Psoas muscle (tissue), 8 donors: Measurements from ENCODE around the gene SPRR2B. TPM values are rescaled to one million over a fixed set of nuclear protein-coding genes. Genes with fewer than 3 reads are reported as not detected.
"Not testable (repeated sequence)": the region's sequence is repeated elsewhere in the genome, so short reads cannot be mapped to it uniquely, and the experiment has no call there.

Source experiments
- ATAC-seq, 4 donors: fragments of 200-7000 bp; cut with Tn5 transposase; one replicate each; pipeline ENCODE4 v1.9.1; 2020; ENCODE audit warnings: moderate library complexity in 3 of 4, mild to moderate bottlenecking in 2 of 4
- DNase-seq, 2 donors: peaks; one replicate each; pipeline ENCODE4 v3.0.0-alpha.2; 2020
- H3K27ac ChIP-seq: fragments of 200-600 bp; one replicate; pipeline ENCODE4 v1.8.0; 2022
- H3K27me3 ChIP-seq, 3 donors: fragments of 200-600 bp in 1 of 3; one replicate each; pipeline versions ENCODE4 v1.6.1 to v1.8.0; 2013 to 2022; ENCODE audit warnings: low read length in 2 of 3, mild to moderate bottlenecking in 2 of 3, moderate library complexity in 1 of 3; ENCODE audit not compliant: insufficient read depth in 3 of 3
- H3K36me3 ChIP-seq, 2 donors: fragments of 200-600 bp in 1 of 2; one replicate each; pipeline versions ENCODE4 v1.6.1 to v1.8.0; 2013 to 2022; ENCODE audit warnings: low read depth in 1 of 2, mild to moderate bottlenecking in 1 of 2, moderate library complexity in 1 of 2; ENCODE audit not compliant: insufficient read depth in 1 of 2
- H3K4me1 ChIP-seq: fragments of 200-600 bp; one replicate; pipeline ENCODE4 v1.8.0; 2022
- H3K4me3 ChIP-seq: fragments of 200-600 bp; one replicate; pipeline ENCODE4 v1.8.0; 2022; ENCODE audit warnings: mild to moderate bottlenecking
- H3K9me3 ChIP-seq: fragments of 200-600 bp; one replicate; pipeline ENCODE4 v1.8.0; 2022
- CTCF ChIP-seq: fragments of 200-600 bp; IDR thresholded peaks from one replicate; pipeline ENCODE4 v1.8.0; 2022; ENCODE audit warnings: antibody characterized with exemption
- WGBS, 3 donors: extraction: QIAGEN DNeasy Blood & Tissue Kit; methylation state at CpG; one replicate each; pipeline versions ENCODE4 v1.1.6 to v1.1.7; 2013; 5-methylcytosine and 5-hydroxymethylcytosine counted together
- intact Hi-C, 2 donors: fragments of 100-400 bp; cut with DNase I; formaldehyde crosslinking; loops; one replicate each; pipeline versions ENCODE4 v1.11.0 to v1.14.2; 2022
- polyA plus RNA-seq, 3 donors: library from polyadenylated mRNA; stranded (reverse); fragments of 200-250 nt; gene quantifications; one replicate each; pipeline ENCODE4 v1.2.3, GENCODE V29; 2013
- total RNA-seq, 4 donors: library from RNA; stranded (reverse); fragmentation: NEBNext Ultra II Directional in 2 of 4; extraction: Animal tissue kit (Norgen Biotek cat#: 25700) in 2 of 4; gene quantifications; one replicate each; pipeline versions ENCODE4 v1.2.1 to v1.2.4, GENCODE V29; 2021 to 2023
- donor health status: healthy with polysubstance abuse.
- donor health status: DM: no; HTN: no; CAD: no; lungs with moderate emphysema.
- donor health status: Bipolar disorder and iron deficiency.
- donor health status: healthy.
- donor health status: DM: yes; HTN: yes; CAD: no.
- donor health status: DM: no; HTN: no; CAD: no.
- donor health status: DM: no; HTN: no; CAD: no.
- donor health status: DM: yes; HTN: yes; CAD: no.

SPRR2B gene
- total and polyA plus RNA-seq, 7 donors = not detected

DNA sequence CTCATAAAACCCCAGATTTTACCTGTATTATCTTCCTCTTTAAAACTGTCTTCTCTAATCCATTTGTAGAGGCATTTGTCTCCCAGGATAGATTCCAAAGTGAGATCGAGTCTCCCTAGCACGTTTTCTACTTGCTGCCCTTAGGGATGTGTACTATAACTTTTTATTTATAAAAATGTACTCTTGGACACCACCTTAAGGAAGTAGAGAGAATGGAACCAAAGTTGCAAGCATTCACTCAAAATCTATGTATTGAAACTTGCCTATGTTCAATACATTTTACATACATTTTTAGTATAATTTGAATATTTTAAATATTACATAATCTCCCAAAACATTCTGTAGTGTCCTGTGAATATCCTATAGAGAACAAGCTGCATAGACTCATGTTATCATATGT, 13.3 kb downstream of the SPRR2B start:
- TF ChIP-seq CTCF = no peak
- DNase-seq (no peak), ATAC-seq (no peak)
- H3K4me1 ChIP-seq = no peaks in the 10 kb centered on the region
- H3K9me3 ChIP-seq = no peaks in the 10 kb centered on the region
- intact Hi-C loops = no loop called here
- no peaks in the 10 kb centered on the region for H3K27me3 ChIP-seq
- 41 to 52% (median 49%) methylated on average over 2 of the region's 2 CpGs for WGBS, 3 donors
- H3K36me3 ChIP-seq = no peaks in the 10 kb centered on the region
- H3K27ac ChIP-seq = no peak overlapping the region
- H3K4me3 ChIP-seq = no peak overlapping the region

DNA sequence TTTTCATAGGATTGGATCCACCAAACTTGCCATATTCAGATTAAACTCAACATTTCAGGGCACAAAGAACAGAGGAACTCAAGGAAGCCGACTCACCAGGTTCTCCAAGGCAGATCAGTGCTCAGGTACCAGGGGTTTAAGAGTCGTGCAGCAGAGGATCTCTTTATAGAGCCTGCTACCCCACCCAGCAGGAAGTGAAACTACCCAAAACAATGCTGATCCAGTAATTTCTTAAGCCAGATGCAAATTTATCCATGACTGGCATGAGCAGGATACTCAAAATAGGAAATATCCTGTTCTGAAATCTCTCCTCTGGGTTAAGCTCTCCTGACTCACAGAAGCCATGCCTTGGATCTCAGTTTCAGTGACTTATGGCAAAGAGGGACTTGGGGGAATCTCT, 14.0 kb downstream of the SPRR2B start, which contains the start of gene SPRR2A:
TSS of gene SPRR2A (minus strand) at position 138 of the 400 bp plus-strand sequence. CDS start 777 bp downstream, outside the sequence.
- TF ChIP-seq CTCF = no peak
- Histone ChIP-seq H3K27me3 (no peaks in the 10 kb centered on the region), H3K27ac (no peak within 1 kb of the TSS), H3K36me3 (no peaks in the 10 kb centered on the region), H3K4me3 (no peak within 1 kb of the TSS), H3K4me1 (no peaks in the 10 kb centered on the region), H3K9me3 (no peaks in the 10 kb centered on the region)
- 47 to 61% (median 56%) methylated on average over 2 of the region's 2 CpGs for WGBS, 3 donors
- DNase-seq = no peak
- ATAC-seq = no peak
- intact Hi-C loops = no loop called here

DNA sequence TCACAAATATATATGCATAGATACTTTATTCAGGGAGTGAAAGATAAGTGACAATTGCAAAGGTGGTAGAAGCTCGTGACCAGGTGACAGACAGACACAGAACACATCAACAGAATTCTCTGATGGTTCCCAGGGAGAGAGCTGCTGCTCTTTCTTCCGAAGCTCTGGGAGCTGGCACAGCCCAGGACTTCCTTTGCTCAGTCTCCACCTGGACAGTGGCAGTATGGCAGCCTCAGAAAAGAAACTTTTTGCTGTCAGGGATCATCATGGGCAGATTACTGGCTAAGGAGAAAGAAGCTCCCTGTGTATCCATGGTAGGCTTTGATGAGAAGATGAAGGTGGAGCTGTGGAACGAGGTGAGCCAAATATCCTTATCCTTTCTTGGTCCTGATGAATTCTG, 15.3 kb downstream of the SPRR2B start:
- H3K36me3 ChIP-seq, H3K27ac ChIP-seq, DNase-seq, intact Hi-C loops, H3K27me3 ChIP-seq, H3K4me3 ChIP-seq, ATAC-seq, H3K4me1 ChIP-seq, H3K9me3 ChIP-seq: not testable (repeated sequence)
- WGBS, 3 donors = 47 to 56% (median 47%) methylated on average over 3 of the region's 3 CpGs

GRCh38 chr1:153049211-153049610, 22.2 kb downstream of the SPRR2B start:
- H3K27ac ChIP-seq = no peak overlapping the region
- intact Hi-C loops = no loop called here
- DNase-seq (no peak), ATAC-seq (no peak)
- H3K36me3 ChIP-seq = no peaks in the 10 kb centered on the region
- H3K27me3 ChIP-seq = no peaks in the 10 kb centered on the region
- TF ChIP-seq CTCF = no peak
- H3K9me3 ChIP-seq = no peaks in the 10 kb centered on the region
- no peak overlapping the region for H3K4me3 ChIP-seq
- WGBS, 3 donors = 81 to 84% (median 84%) methylated on average over 2 of the region's 2 CpGs
- no peaks in the 10 kb centered on the region for H3K4me1 ChIP-seq

DNA sequence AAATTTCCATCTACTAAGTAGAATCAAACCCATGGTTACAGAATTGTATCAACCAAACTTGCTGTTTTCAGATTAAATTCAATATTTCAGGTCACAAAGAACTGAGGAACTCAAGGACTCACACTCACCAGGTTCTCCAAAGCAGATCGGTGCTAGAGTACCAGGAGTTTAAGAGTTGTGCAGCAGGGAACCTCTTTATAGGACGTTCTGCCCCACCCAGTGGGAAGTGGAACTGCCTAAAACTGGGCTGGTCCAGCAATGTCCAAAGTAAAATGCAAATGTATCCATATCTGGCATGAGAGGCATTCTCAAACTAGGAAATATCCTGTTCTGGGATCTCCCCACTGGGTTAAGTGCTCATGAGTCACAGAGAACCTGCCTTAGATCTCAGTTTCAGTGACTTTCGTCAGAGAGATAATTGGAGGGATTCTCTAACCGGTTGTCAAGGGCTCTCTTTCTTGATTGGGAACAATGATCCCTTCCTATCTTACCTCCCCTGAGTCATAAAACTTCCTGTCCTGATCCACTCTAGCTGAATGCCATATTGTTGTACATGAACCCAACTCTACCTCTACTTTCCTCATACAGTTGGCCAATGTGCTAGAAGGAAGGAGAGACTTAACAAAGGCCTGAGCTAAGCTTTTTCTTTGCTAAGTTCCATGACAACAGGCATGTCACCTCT, 30.3 kb downstream of the SPRR2B start, which contains the start of gene SPRR2D:
TSS of gene SPRR2D (minus strand) at position 171 of the 682 bp plus-strand sequence. CDS start 774 bp downstream, outside the sequence.
- no peaks in the 10 kb centered on the region for H3K9me3 ChIP-seq
- DNase-seq = no peak
- H3K4me3 ChIP-seq = no peak within 1 kb of the TSS
- no peak within 1 kb of the TSS for H3K27ac ChIP-seq
- ATAC-seq = no peak
- no peaks in the 10 kb centered on the region for H3K36me3 ChIP-seq
- H3K27me3 ChIP-seq = no peaks in the 10 kb centered on the region
- WGBS, 3 donors = 64 to 68% (median 64%) methylated on average over 4 of the region's 4 CpGs
- TF ChIP-seq CTCF = no peak
- H3K4me1 ChIP-seq = no peaks in the 10 kb centered on the region
- intact Hi-C loops = no loop called here
